Neural progenitor cell (in vitro differentiated cells): ENCODE results near the gene TRIM3.

Experiments
- CTCF ChIP-seq: fragments of 200-600 bp; sonication (generic); IDR thresholded peaks from 2 replicates; pipeline ENCODE4 v1.5.1; 2017; ENCODE audit warnings: antibody characterized with exemption, mild to moderate bottlenecking
- EZH2 ChIP-seq: fragments of 200-600 bp; sonication (generic); IDR thresholded peaks from 2 replicates; pipeline ENCODE4 v1.6.1; 2017; ENCODE audit warnings: antibody characterized with exemption, mild to moderate bottlenecking, moderate library complexity
- EZH2phosphoT487 ChIP-seq: fragments of 200-600 bp; sonication (generic); IDR thresholded peaks from 2 replicates; pipeline ENCODE4 v1.6.1; 2017; ENCODE audit warnings: antibody characterized with exemption

GRCh38 chr11:6440906-6441358 is 32.8 kb downstream of the TRIM3 start, which contains the start of gene HPX:
- TF ChIP-seq CTCF, result no peak
- no peak for TF ChIP-seq EZH2phosphoT487
- TF ChIP-seq EZH2, result no peak
